Calu3 (cell line): Measurements from ENCODE around the gene IPO9. TPM values are rescaled to one million over a fixed set of nuclear protein-coding genes. Genes with fewer than 3 reads are reported as not detected.
A peak's percentile ranks its signal among the peaks of the same experiment; 100 is the strongest.

Source experiments
- BruUV-seq: library from RNA; stranded (reverse); fragments of 400-500 nt; replicated peaks from 2 replicates; lab custom pipeline; 2021; lab: Mats Ljungman, UMichigan
- CTCF ChIA-PET: fragments of 300-600 bp; sonication (Branson Sonifier 250); formaldehyde crosslinking; loops from one replicate; lab custom pipeline; 2022; ENCODE audit warnings: antibody characterized with exemption; lab: Charles Lee
- DNase-seq: peaks from one replicate; pipeline ENCODE4 v3.0.0; 2022
- H3K27ac Mint-ChIP-seq: one replicate; pipeline ENCODE4 v1.8.0; 2022; ENCODE audit warnings: mixed read lengths; ENCODE audit not compliant: unreplicated experiment
- H3K27me3 Mint-ChIP-seq: one replicate; pipeline ENCODE4 v1.8.0; 2022; ENCODE audit warnings: mixed read lengths; ENCODE audit not compliant: unreplicated experiment
- H3K36me3 Mint-ChIP-seq: one replicate; pipeline ENCODE4 v1.8.0; 2022; ENCODE audit warnings: mild to moderate bottlenecking, moderate library complexity, mixed read lengths; ENCODE audit not compliant: insufficient read depth, unreplicated experiment
- H3K4me1 Mint-ChIP-seq: one replicate; pipeline ENCODE4 v1.8.0; 2022; ENCODE audit warnings: mild to moderate bottlenecking, low read depth, mixed read lengths; ENCODE audit not compliant: unreplicated experiment
- H3K4me3 Mint-ChIP-seq: one replicate; pipeline ENCODE4 v1.8.0; 2022; ENCODE audit warnings: mild to moderate bottlenecking, low read depth, moderate library complexity, mixed read lengths; ENCODE audit not compliant: unreplicated experiment
- H3K9me3 Mint-ChIP-seq: one replicate; pipeline ENCODE4 v1.8.0; 2022; ENCODE audit warnings: low read depth, mixed read lengths; ENCODE audit not compliant: unreplicated experiment
- CTCF ChIP-seq: fragments of 200-600 bp; IDR thresholded peaks from one replicate; pipeline ENCODE4 v1.8.0; 2022; ENCODE audit warnings: antibody characterized with exemption; ENCODE audit not compliant: unreplicated experiment
- intact Hi-C: fragments of 100-400 bp; cut with micrococcal nuclease; formaldehyde crosslinking; loops from one replicate; pipeline ENCODE4 v1.10.0; 2022; ENCODE audit not compliant: unreplicated experiment
- total RNA-seq: library from RNA; stranded (reverse); gene quantifications from 2 replicates; pipeline ENCODE4 v1.2.3, GENCODE V29; 2022

Gene IPO9
- total RNA-seq, 1 experiment from 2014 or later: 98.8 TPM

- no peaks in the 10 kb centered on the region for H3K9me3 Mint-ChIP-seq
- BruUV-seq: no TSS peak
- CTCF ChIA-PET: interaction anchor here (0.5 to 0.7 kb wide), 4 partner anchors 34 to 526 kb away, joined by 3 to 4 read pairs (median 4); no protein-coding TSS in a partner anchor
- no peak overlapping the region for H3K4me3 Mint-ChIP-seq
- no peak for DNase-seq
- peaks cover 7% of the 10 kb centered on the region for H3K27me3 Mint-ChIP-seq
- no peak for TF ChIP-seq CTCF
- intact Hi-C loops: no loop called here
- peaks cover 19% of the 10 kb centered on the region for H3K4me1 Mint-ChIP-seq
- H3K36me3 Mint-ChIP-seq: peaks cover 18% of the 10 kb centered on the region
- H3K27ac Mint-ChIP-seq: peak overlapping the region; percentile 3
Observed at GRCh38 chr1:201882665-201883132, 53.7 kb downstream of the IPO9 start.

DNA sequence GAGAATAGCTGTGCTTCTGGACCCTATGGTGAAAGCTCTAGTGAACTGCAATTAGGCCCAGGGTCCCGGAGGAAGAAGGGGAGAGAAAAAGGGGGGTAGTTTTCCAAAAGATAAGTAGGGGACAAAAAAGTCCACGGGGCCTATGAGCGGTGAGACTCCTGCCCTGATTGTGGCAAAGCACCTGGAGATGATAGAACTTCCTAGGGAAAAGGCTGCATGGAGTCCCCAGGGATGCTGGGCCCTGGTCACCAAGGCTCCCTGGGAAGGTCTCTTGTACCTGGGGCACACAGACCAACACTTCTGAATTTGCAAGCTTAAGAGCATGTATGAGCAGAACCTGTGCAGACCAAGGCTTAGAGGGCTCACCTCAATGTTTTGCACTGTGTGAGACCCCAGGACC, 54.3 kb downstream of the IPO9 start:
- TF ChIP-seq CTCF: no peak
- DNase-seq: no peak
- H3K4me3 Mint-ChIP-seq: no peak overlapping the region
- H3K9me3 Mint-ChIP-seq: no peaks in the 10 kb centered on the region
- peak overlapping the region; percentile 3 for H3K27ac Mint-ChIP-seq
- intact Hi-C loops: no loop called here
- peaks cover 18% of the 10 kb centered on the region for H3K36me3 Mint-ChIP-seq
- peaks cover 13% of the 10 kb centered on the region for H3K27me3 Mint-ChIP-seq
- CTCF ChIA-PET: no interaction called here
- peaks cover 19% of the 10 kb centered on the region for H3K4me1 Mint-ChIP-seq
- BruUV-seq: no TSS peak

DNA sequence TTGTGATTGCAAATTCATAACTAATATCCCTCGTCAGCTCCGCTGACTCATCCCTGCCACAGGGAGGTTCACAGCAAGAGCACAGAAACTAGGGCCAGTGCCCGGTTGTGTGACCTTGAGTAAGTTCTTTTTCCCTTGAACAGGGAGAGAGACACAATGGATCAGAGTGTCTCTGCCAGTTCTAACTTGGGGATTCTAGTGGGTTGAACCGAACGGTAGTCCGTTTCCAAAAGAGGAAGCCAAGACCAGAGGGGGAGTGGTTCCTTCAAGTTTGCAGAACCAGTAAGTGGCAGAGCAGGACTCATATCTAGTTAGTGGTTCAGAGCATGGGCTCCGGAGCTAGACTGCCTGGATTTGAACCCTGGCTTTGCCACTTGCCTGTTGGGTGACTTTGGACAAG, 54.8 kb downstream of the IPO9 start:
- Mint-ChIP-seq H3K27ac (no peak overlapping the region), H3K4me1 (peaks cover 19% of the 10 kb centered on the region), H3K4me3 (no peak overlapping the region), H3K9me3 (no peaks in the 10 kb centered on the region), H3K36me3 (peaks cover 23% of the 10 kb centered on the region), H3K27me3 (peaks cover 14% of the 10 kb centered on the region)
- no peak for DNase-seq
- intact Hi-C loops: no loop called here
- no peak for TF ChIP-seq CTCF
- no TSS peak for BruUV-seq
- CTCF ChIA-PET: interaction anchor here (1.7 kb wide), 1 partner anchor 12 kb away, joined by 4 read pairs; no protein-coding TSS in a partner anchor

DNA sequence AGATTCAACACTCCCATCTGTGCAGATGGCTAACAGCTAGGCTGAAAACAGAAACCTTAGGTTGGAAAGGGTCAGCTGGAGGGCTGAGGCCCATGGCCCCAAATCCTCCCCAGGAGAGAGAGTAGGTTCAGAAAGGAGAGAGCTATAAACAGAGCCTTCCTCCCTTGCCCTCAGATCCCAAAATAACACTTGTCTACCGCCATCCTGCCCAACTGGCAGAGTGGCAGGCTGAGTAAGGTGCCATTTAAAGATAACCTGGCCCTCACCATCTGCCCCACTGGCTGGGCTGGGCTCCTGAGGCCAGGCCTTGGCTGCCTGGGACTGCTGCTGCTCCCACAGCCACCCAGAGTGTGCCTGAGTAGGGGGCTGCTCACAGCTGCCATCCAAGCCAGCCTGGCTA, 55.5 kb downstream of the IPO9 start:
- no peak for DNase-seq
- no peak overlapping the region for H3K27ac Mint-ChIP-seq
- no peak for TF ChIP-seq CTCF
- no peaks in the 10 kb centered on the region for H3K9me3 Mint-ChIP-seq
- intact Hi-C loops: no loop called here
- peaks cover 19% of the 10 kb centered on the region for H3K4me1 Mint-ChIP-seq
- CTCF ChIA-PET: interaction anchor here (1.7 kb wide), 1 partner anchor 12 kb away, joined by 4 read pairs; no protein-coding TSS in a partner anchor
- BruUV-seq: no TSS peak
- H3K4me3 Mint-ChIP-seq: no peak overlapping the region
- peaks cover 24% of the 10 kb centered on the region for H3K36me3 Mint-ChIP-seq
- H3K27me3 Mint-ChIP-seq: peaks cover 14% of the 10 kb centered on the region
